HG03139 (cell line): Measurements from ENCODE around the gene VILL.
"Not testable (repeated sequence)": the region's sequence is repeated elsewhere in the genome, so short reads cannot be mapped to it uniquely, and the experiment has no call there.

ENCODE experiments used
- ATAC-seq: cut with Tn5 transposase; IDR thresholded peaks from one replicate; pipeline ENCODE4 v1.9.1; 2021; ENCODE audit not compliant: unreplicated experiment

The VILL gene

GRCh38 chr3:38032328-38032865, 41.8 kb downstream of the VILL start:
- ATAC-seq: no peak

DNA sequence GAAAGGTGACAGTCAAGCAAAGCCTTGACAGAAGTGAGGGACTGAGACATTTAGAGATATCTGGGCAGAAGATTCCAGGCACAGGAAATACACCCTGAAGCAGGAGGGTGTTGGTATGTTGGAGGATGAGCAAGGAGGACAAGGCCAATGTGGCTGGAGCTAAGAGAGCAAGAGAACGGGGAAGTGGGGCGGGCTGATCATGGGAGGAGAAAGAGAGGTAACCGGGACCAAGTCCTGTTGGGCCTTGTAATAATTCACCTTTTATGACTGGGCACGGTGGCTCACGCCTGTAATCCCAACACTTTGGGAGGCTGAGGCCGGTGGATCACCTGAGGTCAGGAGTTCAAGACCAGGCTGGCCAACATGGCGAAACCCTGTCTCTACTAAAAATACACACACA, 43.0 kb downstream of the VILL start:
- ATAC-seq: not testable (repeated sequence)

DNA sequence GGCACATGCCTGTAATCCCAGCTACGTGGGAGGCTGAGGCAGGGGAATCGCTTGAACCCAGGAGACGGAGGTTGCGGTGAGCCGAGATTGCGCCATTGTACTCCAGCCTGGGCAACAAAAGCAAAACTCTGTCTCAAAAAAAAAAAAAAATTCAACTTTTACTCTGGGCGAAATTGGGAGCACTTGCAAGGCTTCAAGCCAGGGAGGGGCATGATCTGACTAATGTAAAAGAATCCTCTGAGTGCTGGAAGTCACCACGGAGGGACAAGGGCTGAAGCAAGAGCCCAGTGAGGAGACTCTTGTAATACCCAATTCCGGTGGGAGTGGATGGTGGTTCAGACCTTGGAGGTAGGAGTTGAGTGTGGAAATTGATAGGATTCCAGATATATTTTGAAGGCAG, 43.7 kb downstream of the VILL start:
- ATAC-seq: not testable (repeated sequence)

DNA sequence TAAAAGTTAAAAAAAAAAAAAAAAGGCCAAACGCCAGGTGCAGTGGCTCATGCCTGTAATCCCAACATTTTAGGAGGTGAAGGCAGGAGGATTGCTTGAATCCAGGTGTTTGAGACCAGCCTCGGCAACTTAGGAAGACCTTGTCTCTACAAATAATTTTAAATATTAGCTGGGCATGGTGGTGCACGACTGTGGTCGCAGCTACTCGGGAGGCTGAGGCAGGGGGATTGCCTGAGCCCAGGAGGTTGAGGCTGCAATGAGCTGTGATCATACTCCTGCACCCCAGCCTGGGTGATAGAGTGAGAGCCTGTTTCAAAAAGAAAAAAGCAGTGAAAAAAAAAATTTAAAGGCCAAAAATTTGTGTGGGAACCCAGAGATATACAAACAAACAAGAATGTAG, 45.7 kb downstream of the VILL start:
- no peak for ATAC-seq

DNA sequence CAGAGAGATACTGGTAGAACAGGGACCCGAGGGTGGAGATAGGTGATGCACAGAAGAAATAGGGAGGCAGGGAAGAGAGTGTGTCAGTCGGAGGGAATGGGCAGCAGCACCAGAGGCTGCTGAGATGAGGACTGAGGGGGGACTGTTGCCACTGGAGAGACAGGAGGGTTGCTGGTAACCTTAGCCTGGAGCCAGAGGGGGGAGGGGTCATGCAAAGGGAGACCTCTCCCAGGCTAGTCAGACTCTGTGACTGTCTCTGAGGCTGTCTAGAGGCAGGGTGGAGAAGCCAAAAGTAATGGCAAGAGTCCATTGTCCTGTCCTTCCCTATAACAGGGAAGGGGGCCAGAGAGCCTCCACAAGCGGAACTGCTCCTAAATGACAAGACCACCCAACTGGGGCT, 46.3 kb downstream of the VILL start:
- no peak for ATAC-seq

- no peak for ATAC-seq
Observed at GRCh38 chr3:38038447-38038911, 47.9 kb downstream of the VILL start.

GRCh38 chr3:38039101-38039898, 48.7 kb downstream of the VILL start, which contains the start of gene DLEC1:
DLEC1 (plus strand) TSS chr3:38039208; CDS start chr3:38039226, 18 bp downstream.
- ATAC-seq: peak; percentile 76

GRCh38 chr3:38039899-38040261, 49.3 kb downstream of the VILL start:
- ATAC-seq: peak; percentile 44

- ATAC-seq: no peak
Observed at GRCh38 chr3:38040401-38040800, 49.8 kb downstream of the VILL start.

DNA sequence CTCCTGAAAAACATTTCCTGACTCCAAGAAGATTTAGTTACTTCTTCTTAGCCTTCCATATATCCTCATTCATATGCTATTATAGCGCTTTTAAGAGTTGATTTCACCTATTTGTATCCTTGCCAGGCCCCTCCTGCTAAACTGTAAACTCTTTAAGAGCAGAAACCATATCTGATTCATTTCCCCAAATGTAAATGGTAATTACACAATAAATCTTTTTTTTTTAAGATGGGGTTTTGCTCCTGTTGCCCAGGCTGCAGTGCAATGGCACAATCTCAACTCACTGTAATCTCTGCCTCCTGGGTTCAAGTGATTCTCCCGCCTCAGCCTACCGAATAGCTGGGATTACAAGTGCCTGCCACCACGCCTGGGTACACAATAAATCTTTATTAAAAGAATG, 52.9 kb downstream of the VILL start:
- no peak for ATAC-seq

GRCh38 chr3:38046027-38046426, 55.4 kb downstream of the VILL start:
- ATAC-seq: no peak

DNA sequence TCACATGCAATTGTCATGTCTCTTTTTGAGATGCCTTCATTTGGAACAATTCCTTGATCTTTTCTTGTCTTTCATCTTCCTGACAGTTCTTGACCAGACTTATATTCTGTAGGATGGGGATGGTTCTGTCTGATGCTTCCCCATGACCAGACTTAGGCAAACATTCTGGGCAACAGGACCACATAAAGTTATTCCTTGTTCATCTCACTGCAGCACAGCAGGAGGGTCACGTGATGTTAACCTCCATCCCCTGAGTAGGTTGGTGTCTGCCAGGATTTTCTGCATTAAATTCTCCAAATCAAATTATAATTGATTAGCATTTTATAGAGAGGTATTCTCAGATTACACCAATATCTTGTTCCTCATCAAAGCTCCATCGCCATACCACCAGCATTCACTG, 56.2 kb downstream of the VILL start:
- no peak for ATAC-seq

DNA sequence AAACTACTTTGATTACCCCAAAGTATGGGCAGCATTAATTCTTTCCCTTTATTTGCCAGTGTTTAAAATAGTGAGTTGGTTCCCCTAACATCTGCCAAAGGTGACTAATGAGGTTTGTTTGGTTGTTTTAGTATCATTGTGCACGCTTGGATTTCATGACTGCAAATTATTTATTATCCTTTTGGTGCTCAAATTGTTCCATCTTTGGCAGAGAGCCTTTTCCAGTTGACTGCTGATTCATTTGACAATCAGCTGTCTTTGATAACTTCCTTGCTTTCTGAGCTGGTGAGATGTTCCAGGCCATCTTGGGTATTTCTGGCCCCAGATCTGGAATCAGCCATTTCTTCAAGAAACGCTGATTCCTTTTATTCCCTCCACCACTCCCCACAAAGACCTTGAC, 57.3 kb downstream of the VILL start:
- ATAC-seq: no peak

GRCh38 chr3:38049358-38050126, 59.0 kb downstream of the VILL start:
- ATAC-seq: no peak

DNA sequence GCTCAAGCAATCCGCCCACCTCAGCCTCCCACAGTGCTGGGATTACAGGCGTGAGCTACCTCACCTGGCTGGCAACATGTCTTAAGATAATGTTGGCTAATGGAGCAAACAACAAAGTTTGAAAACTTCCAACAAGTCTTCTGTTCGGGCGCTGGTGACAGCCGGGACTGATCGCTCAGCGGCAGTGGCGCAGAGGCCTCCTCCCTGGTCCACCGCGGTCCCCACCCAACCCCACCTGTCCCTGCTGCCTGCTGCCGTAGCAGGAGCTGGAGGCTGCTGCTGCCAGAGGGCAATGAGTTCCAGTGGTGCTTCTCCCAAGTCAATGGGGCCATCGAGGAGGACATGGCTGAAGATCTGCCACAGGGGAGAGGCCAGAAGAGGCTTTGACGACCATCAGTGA, 60.5 kb downstream of the VILL start:
- no peak for ATAC-seq

- ATAC-seq: not testable (repeated sequence)
Observed at GRCh38 chr3:38053286-38053685, 62.7 kb downstream of the VILL start.

DNA sequence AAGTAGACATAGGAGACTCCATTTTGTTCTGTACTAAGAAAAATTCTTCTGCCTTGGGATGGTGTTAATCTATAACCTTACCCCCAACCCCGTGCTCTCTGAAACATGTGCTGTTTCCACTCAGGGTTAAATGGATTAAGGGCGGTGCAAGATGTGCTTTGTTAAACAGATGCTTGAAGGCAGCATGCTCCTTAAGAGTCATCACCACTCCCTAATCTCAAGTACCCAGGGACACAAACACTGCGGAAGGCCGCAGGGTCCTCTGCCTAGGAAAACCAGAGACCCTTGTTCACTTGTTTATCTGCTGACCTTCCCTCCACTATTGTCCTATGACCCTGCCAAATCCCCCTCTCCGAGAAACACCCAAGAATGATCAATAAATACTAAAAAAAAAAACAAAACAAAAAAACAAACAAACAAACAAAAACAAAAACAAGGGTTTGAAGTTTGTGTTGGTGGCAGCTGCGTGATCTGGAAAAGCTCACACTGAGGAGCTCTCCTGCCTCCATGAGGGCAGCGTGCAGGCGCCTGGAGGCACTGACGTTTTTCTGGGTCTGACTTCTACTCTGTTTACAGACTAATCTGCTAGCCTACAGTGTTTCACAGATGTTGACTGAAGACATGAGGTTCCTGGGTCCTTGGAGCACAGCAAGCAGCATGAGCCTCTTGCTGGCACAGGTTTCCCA, 63.4 kb downstream of the VILL start:
- not testable (repeated sequence) for ATAC-seq

DNA sequence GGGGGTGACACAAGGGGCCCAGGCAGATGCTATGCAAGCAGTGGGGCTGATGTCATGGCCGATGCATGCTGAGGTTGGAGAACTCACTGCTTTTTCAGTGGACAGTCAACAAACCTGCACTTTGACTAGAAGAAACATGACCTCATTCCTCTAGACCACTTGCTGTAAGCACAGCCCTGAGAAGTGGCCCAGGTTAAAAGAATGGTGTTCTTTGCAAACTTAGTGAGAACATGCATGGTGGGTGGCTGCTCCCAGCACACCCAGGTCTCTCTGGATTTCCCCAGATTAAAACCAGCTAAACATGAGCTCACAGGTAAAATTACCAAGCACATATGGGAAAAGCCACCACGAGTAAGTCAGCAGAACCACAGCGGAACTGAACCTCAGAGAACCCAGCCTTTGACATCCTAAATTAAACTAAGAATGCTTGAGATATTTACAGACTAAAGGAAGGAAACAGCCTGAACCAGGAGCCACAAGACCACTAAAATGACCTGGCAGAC, 64.0 kb downstream of the VILL start:
- no peak for ATAC-seq
